C4-2B (cell line): Measurements from ENCODE around the gene NIPAL1.

Source experiments
- ZFX ChIP-seq: fragments of 450-650 bp; IDR thresholded peaks from 2 replicates; pipeline ENCODE4 v1.6.1; 2017
- TF ChIP-seq, protein P1 (sequence below): fragments of 450-650 bp; conservative IDR thresholded peaks from 2 replicates; pipeline ENCODE4 v1.5.1; 2017; ENCODE audit warnings: mild to moderate bottlenecking

DNA sequence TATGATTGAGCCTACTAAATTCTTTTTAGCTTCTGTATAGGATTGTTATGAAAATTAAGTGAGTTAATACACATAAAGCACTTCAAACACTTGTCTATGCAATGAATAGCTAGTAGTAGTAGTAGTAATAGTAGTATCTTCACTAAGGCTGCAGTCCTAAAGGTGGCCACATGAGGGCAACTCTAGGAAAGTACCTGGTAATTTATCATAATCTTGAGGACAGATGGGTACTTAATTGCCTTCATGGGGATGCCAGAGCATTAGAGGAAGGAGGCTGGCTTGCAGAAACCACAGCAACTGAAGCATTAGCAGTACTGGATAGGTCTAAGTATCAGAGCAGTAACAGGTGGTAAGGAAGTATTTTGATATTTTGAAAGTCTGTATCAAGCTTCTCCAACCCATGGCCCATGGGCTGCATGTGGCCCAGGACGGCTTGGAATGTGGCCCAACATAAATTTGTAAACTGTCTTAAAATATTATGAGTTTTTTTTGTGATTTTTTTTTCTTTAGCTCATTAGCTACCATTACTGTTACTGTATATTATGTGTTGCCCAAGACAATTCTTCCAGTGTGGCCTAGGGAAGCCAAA lies 17.3 kb downstream of the NIPAL1 start:
- TF ChIP-seq, protein P1, sequence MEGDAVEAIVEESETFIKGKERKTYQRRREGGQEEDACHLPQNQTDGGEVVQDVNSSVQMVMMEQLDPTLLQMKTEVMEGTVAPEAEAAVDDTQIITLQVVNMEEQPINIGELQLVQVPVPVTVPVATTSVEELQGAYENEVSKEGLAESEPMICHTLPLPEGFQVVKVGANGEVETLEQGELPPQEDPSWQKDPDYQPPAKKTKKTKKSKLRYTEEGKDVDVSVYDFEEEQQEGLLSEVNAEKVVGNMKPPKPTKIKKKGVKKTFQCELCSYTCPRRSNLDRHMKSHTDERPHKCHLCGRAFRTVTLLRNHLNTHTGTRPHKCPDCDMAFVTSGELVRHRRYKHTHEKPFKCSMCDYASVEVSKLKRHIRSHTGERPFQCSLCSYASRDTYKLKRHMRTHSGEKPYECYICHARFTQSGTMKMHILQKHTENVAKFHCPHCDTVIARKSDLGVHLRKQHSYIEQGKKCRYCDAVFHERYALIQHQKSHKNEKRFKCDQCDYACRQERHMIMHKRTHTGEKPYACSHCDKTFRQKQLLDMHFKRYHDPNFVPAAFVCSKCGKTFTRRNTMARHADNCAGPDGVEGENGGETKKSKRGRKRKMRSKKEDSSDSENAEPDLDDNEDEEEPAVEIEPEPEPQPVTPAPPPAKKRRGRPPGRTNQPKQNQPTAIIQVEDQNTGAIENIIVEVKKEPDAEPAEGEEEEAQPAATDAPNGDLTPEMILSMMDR: peak; percentile 71
- TF ChIP-seq ZFX: no peak
